HCT116 (cell line): ENCODE data around the gene WFDC1. TPM values are rescaled to one million over a fixed set of nuclear protein-coding genes. Genes with fewer than 3 reads are reported as not detected.

Experiments
- ATAC-seq: fragments of 200-7000 bp; cut with Tn5 transposase; 2 replicates; pipeline ENCODE4 v1.9.1; 2020; ENCODE audit warnings: mild to moderate bottlenecking, moderate library complexity
- BruUV-seq: library from RNA; stranded (reverse); fragments of 400-500 nt; replicated peaks from 2 replicates; lab custom pipeline; 2021; lab: Mats Ljungman, UMichigan
- CTCF ChIA-PET: fragments of 300-600 bp; sonication (Branson Sonifier 250); formaldehyde crosslinking; loops from one replicate; lab custom pipeline; 2021; ENCODE audit warnings: antibody characterized with exemption; lab: Charles Lee
- POLR2A ChIA-PET: fragments of 300-600, 350-600 bp; sonication (Branson Sonifier 250); formaldehyde crosslinking; loops from one replicate; lab custom pipeline; 2021; ENCODE audit warnings: antibody characterized with exemption; lab: Charles Lee
- RAD21 ChIA-PET, 2 experiments: fragments of 300-600 bp; sonication (Branson Sonifier 250); formaldehyde crosslinking; loops; one replicate each; lab custom pipeline; 2023; ENCODE audit warnings: low total read pairs in 2 of 2; ENCODE audit not compliant: uncharacterized antibody in 2 of 2, unreplicated experiment in 2 of 2, low non-redundant PET in 1 of 2; lab: Charles Lee
- DNase-seq: peaks from one replicate; pipeline ENCODE4 v3.0.0-alpha.2; 2010; ENCODE audit warnings: low read depth, low spot score
- H2AFZ ChIP-seq: fragments of 200-600 bp; shearing (Covaris generic), sonication (generic); 2 replicates; pipeline ENCODE4 v1.6.1; 2017; ENCODE audit warnings: low read depth, mixed run types, mixed read lengths, antibody characterized with exemption, low read length; ENCODE audit not compliant: poor library complexity, severe bottlenecking
- H3K27ac ChIP-seq: 2 replicates; pipeline ENCODE4 v1.5.1; 2012; ENCODE audit warnings: low read depth, low read length
- H3K27me3 ChIP-seq: fragments of 200-600 bp; sonication (generic); 2 replicates; pipeline ENCODE4 v1.6.1; 2016; ENCODE audit warnings: mixed run types, low read length, mixed read lengths; ENCODE audit not compliant: insufficient read depth
- H3K36me3 ChIP-seq, 2 experiments: fragments of 200-500 bp in 1 of 2; fragments of 200-600 bp in 1 of 2; sonication (Bioruptor generic) in 1 of 2; sonication (generic) in 1 of 2; 2 replicates each; pipeline versions ENCODE4 v1.5.1 to v1.6.1; 2014 to 2016; ENCODE audit warnings: low read length in 2 of 2, inconsistent platforms in 1 of 2, mixed read lengths in 1 of 2, mixed run types in 1 of 2; ENCODE audit not compliant: insufficient read depth in 2 of 2, control insufficient read depth in 1 of 2
- H3K4me1 ChIP-seq, 2 experiments: fragments of 200-600 bp in 1 of 2; sonication (generic) in 1 of 2; 2 replicates each; pipeline versions ENCODE4 v1.5.1 to v1.6.1; 2012 to 2017; ENCODE audit warnings: low read length in 2 of 2, inconsistent platforms in 1 of 2, mild to moderate bottlenecking in 1 of 2, mixed read lengths in 1 of 2, mixed run types in 1 of 2, moderate library complexity in 1 of 2; ENCODE audit not compliant: insufficient read depth in 2 of 2, control insufficient read depth in 1 of 2
- H3K4me2 ChIP-seq: fragments of 200-600 bp; sonication (generic); 2 replicates; pipeline ENCODE4 v1.6.1; 2017; ENCODE audit warnings: mixed run types, low read length, mixed read lengths
- H3K4me3 ChIP-seq, 2 experiments: fragments of 200-600 bp in 1 of 2; sonication (generic) in 1 of 2; replicated peaks in 1 of 2; 2 replicates each; pipeline ENCODE4 v1.5.1; 2011 to 2016; ENCODE audit warnings: low read length in 2 of 2, control low read depth in 1 of 2, low read depth in 1 of 2, mild to moderate bottlenecking in 1 of 2, mixed read lengths in 1 of 2, mixed run types in 1 of 2
- H3K79me2 ChIP-seq: fragments of 200-600 bp; sonication (generic); 2 replicates; pipeline ENCODE4 v1.6.1; 2017; ENCODE audit warnings: mild to moderate bottlenecking, mixed run types, low read length, moderate library complexity, mixed read lengths; ENCODE audit not compliant: insufficient read depth
- H3K9ac ChIP-seq: fragments of 200-600 bp; sonication (generic); 2 replicates; pipeline ENCODE4 v1.6.1; 2016; ENCODE audit warnings: low read length, mixed read lengths
- H3K9me2 ChIP-seq: fragments of 200-600 bp; sonication (generic), shearing (Covaris generic); 2 replicates; pipeline ENCODE4 v1.6.1; 2017; ENCODE audit warnings: mixed run types, mild to moderate bottlenecking, moderate library complexity; ENCODE audit not compliant: insufficient read depth
- H3K9me3 ChIP-seq, 2 experiments: fragments of 200-500 bp in 1 of 2; fragments of 200-600 bp in 1 of 2; sonication (Bioruptor generic) in 1 of 2; sonication (generic) in 1 of 2; 2 replicates each; pipeline ENCODE4 v1.6.1; 2014 to 2017; ENCODE audit warnings: low read length in 2 of 2, mixed read lengths in 2 of 2, inconsistent platforms in 1 of 2, low read depth in 1 of 2, mild to moderate bottlenecking in 1 of 2, mixed run types in 1 of 2, moderate library complexity in 1 of 2; ENCODE audit not compliant: control insufficient read depth in 1 of 2, insufficient read depth in 1 of 2
- H4K20me1 ChIP-seq: fragments of 200-600 bp; sonication (generic), shearing (Covaris generic); 2 replicates; pipeline ENCODE4 v1.6.1; 2017; ENCODE audit warnings: mixed run types, mild to moderate bottlenecking, moderate library complexity; ENCODE audit not compliant: insufficient read depth
- CEBPB ChIP-seq: IDR thresholded peaks from 2 replicates; pipeline ENCODE4 v1.6.1; 2012; ENCODE audit warnings: low read depth
- ELF1 ChIP-seq: IDR thresholded peaks from 2 replicates; pipeline ENCODE4 v1.6.1; 2012; ENCODE audit warnings: low read depth, borderline replicate concordance
- EZH2 ChIP-seq: fragments of 200-600 bp; sonication (generic); IDR thresholded peaks from 2 replicates; pipeline ENCODE4 v1.6.1; 2017; ENCODE audit warnings: antibody characterized with exemption, mixed run types
- FOSL1 ChIP-seq: IDR thresholded peaks from 2 replicates; pipeline ENCODE4 v1.6.1; 2012; ENCODE audit warnings: low read depth
- JUND ChIP-seq: IDR thresholded peaks from 2 replicates; pipeline ENCODE4 v1.6.1; 2012
- SIN3A ChIP-seq: IDR thresholded peaks from 2 replicates; pipeline ENCODE4 v1.6.1; 2012; ENCODE audit warnings: low read depth
- SP1 ChIP-seq: IDR thresholded peaks from 2 replicates; pipeline ENCODE4 v1.6.1; 2012; ENCODE audit warnings: low read depth
- TCF7L2 ChIP-seq: IDR thresholded peaks from 2 replicates; pipeline ENCODE4 v1.7.0; 2011; ENCODE audit warnings: borderline replicate concordance, inconsistent platforms; ENCODE audit not compliant: insufficient read depth, insufficient read length; ENCODE audit errors: extremely low read depth
- intact Hi-C: fragments of 100-400 bp; cut with micrococcal nuclease; formaldehyde crosslinking; loops from 2 replicates; pipeline ENCODE4 v1.10.0; 2022
- total RNA-seq: library from RNA; stranded (reverse); gene quantifications from one replicate; pipeline ENCODE4 v1.2.1, GENCODE V29; 2021; ENCODE audit not compliant: unreplicated experiment

The WFDC1 gene
- total RNA-seq, 1 experiment from 2014 or later = 0.42 TPM

- Histone ChIP-seq H3K27me3 (no peaks in the 10 kb centered on the region), H2AFZ (no peak overlapping the region), H3K9me3 (no peaks in the 10 kb centered on the region), H4K20me1 (no peaks in the 10 kb centered on the region), H3K79me2 (no peaks in the 10 kb centered on the region), H3K4me3 (no peak overlapping the region), H3K27ac (no peak overlapping the region), H3K4me2 (peak overlapping the region; percentile 32; the same call in 1 of the 2 replicates), H3K36me3 (no peaks in the 10 kb centered on the region), H3K4me1 (peaks cover 3 to 10% of the 10 kb centered on the region in 2 experiments; a peak in 3 of 4 replicates), H3K9me2 (no peaks in the 10 kb centered on the region), H3K9ac (no peak overlapping the region)
- ATAC-seq (peak; percentile 63), DNase-seq (no peak)
- CTCF ChIA-PET = no interaction called here
- POLR2A ChIA-PET = no interaction called here
- intact Hi-C loops = no loop called here
- RAD21 ChIA-PET = no interaction called here
- BruUV-seq = no TSS peak
- peak; percentile 30; the same call in 1 of the 2 replicates for TF ChIP-seq SP1
- no peak for TF ChIP-seq EZH2
- peak; percentile 40; the same call in 1 of the 2 replicates for TF ChIP-seq FOSL1
These were observed 65.5 kb downstream of the WFDC1 start for GRCh38 chr16:84360170-84360569.

- intact Hi-C loops = no loop called here
- Histone ChIP-seq H2AFZ (no peak overlapping the region), H3K4me1 (peaks cover 3 to 10% of the 10 kb centered on the region in 2 experiments; a peak in 3 of 4 replicates), H3K36me3 (no peaks in the 10 kb centered on the region), H3K9me3 (no peaks in the 10 kb centered on the region), H3K4me2 (peak overlapping the region; percentile 32; the same call in 1 of the 2 replicates), H3K4me3 (no peak overlapping the region), H3K9ac (no peak overlapping the region), H4K20me1 (no peaks in the 10 kb centered on the region), H3K79me2 (no peaks in the 10 kb centered on the region), H3K27me3 (no peaks in the 10 kb centered on the region), H3K9me2 (no peaks in the 10 kb centered on the region)
- ATAC-seq (peak; percentile 13), DNase-seq (no peak)
- POLR2A ChIA-PET = no interaction called here
- CTCF ChIA-PET = no interaction called here
- BruUV-seq = no TSS peak
- RAD21 ChIA-PET = no interaction called here
- TF ChIP-seq ELF1 (no peak), CEBPB (no peak), JUND (no peak), TCF7L2 (no peak), SIN3A (no peak)
- TF ChIP-seq, all 23 proteins: peak for 0
- H3K27ac ChIP-seq = no peak overlapping the region
These were observed 66.1 kb downstream of the WFDC1 start for GRCh38 chr16:84360748-84361147.
